HCT116 (cell line): ENCODE measurements around the gene CHSY1. TPM values are rescaled to one million over a fixed set of nuclear protein-coding genes. Genes with fewer than 3 reads are reported as not detected.

Experiments
- ATAC-seq: fragments of 200-7000 bp; cut with Tn5 transposase; 2 replicates; pipeline ENCODE4 v1.9.1; 2020; ENCODE audit warnings: mild to moderate bottlenecking, moderate library complexity
- BruUV-seq: library from RNA; stranded (reverse); fragments of 400-500 nt; replicated peaks from 2 replicates; lab custom pipeline; 2021; lab: Mats Ljungman, UMichigan
- CTCF ChIA-PET: fragments of 300-600 bp; sonication (Branson Sonifier 250); formaldehyde crosslinking; loops from one replicate; lab custom pipeline; 2021; ENCODE audit warnings: antibody characterized with exemption; lab: Charles Lee
- POLR2A ChIA-PET: fragments of 300-600, 350-600 bp; sonication (Branson Sonifier 250); formaldehyde crosslinking; loops from one replicate; lab custom pipeline; 2021; ENCODE audit warnings: antibody characterized with exemption; lab: Charles Lee
- RAD21 ChIA-PET, 2 experiments: fragments of 300-600 bp; sonication (Branson Sonifier 250); formaldehyde crosslinking; loops; one replicate each; lab custom pipeline; 2023; ENCODE audit warnings: low total read pairs in 2 of 2; ENCODE audit not compliant: uncharacterized antibody in 2 of 2, unreplicated experiment in 2 of 2, low non-redundant PET in 1 of 2; lab: Charles Lee
- DNase-seq: peaks from one replicate; pipeline ENCODE4 v3.0.0-alpha.2; 2010; ENCODE audit warnings: low read depth, low spot score
- H2AFZ ChIP-seq: fragments of 200-600 bp; shearing (Covaris generic), sonication (generic); 2 replicates; pipeline ENCODE4 v1.6.1; 2017; ENCODE audit warnings: low read depth, mixed run types, mixed read lengths, antibody characterized with exemption, low read length; ENCODE audit not compliant: poor library complexity, severe bottlenecking
- H3K27ac ChIP-seq: 2 replicates; pipeline ENCODE4 v1.5.1; 2012; ENCODE audit warnings: low read depth, low read length
- H3K27me3 ChIP-seq: fragments of 200-600 bp; sonication (generic); 2 replicates; pipeline ENCODE4 v1.6.1; 2016; ENCODE audit warnings: mixed run types, low read length, mixed read lengths; ENCODE audit not compliant: insufficient read depth
- H3K36me3 ChIP-seq, 2 experiments: fragments of 200-500 bp in 1 of 2; fragments of 200-600 bp in 1 of 2; sonication (Bioruptor generic) in 1 of 2; sonication (generic) in 1 of 2; 2 replicates each; pipeline versions ENCODE4 v1.5.1 to v1.6.1; 2014 to 2016; ENCODE audit warnings: low read length in 2 of 2, inconsistent platforms in 1 of 2, mixed read lengths in 1 of 2, mixed run types in 1 of 2; ENCODE audit not compliant: insufficient read depth in 2 of 2, control insufficient read depth in 1 of 2
- H3K4me1 ChIP-seq, 2 experiments: fragments of 200-600 bp in 1 of 2; sonication (generic) in 1 of 2; 2 replicates each; pipeline versions ENCODE4 v1.5.1 to v1.6.1; 2012 to 2017; ENCODE audit warnings: low read length in 2 of 2, inconsistent platforms in 1 of 2, mild to moderate bottlenecking in 1 of 2, mixed read lengths in 1 of 2, mixed run types in 1 of 2, moderate library complexity in 1 of 2; ENCODE audit not compliant: insufficient read depth in 2 of 2, control insufficient read depth in 1 of 2
- H3K4me2 ChIP-seq: fragments of 200-600 bp; sonication (generic); 2 replicates; pipeline ENCODE4 v1.6.1; 2017; ENCODE audit warnings: mixed run types, low read length, mixed read lengths
- H3K4me3 ChIP-seq, 2 experiments: fragments of 200-600 bp in 1 of 2; sonication (generic) in 1 of 2; replicated peaks in 1 of 2; 2 replicates each; pipeline ENCODE4 v1.5.1; 2011 to 2016; ENCODE audit warnings: low read length in 2 of 2, control low read depth in 1 of 2, low read depth in 1 of 2, mild to moderate bottlenecking in 1 of 2, mixed read lengths in 1 of 2, mixed run types in 1 of 2
- H3K79me2 ChIP-seq: fragments of 200-600 bp; sonication (generic); 2 replicates; pipeline ENCODE4 v1.6.1; 2017; ENCODE audit warnings: mild to moderate bottlenecking, mixed run types, low read length, moderate library complexity, mixed read lengths; ENCODE audit not compliant: insufficient read depth
- H3K9ac ChIP-seq: fragments of 200-600 bp; sonication (generic); 2 replicates; pipeline ENCODE4 v1.6.1; 2016; ENCODE audit warnings: low read length, mixed read lengths
- H3K9me2 ChIP-seq: fragments of 200-600 bp; sonication (generic), shearing (Covaris generic); 2 replicates; pipeline ENCODE4 v1.6.1; 2017; ENCODE audit warnings: mixed run types, mild to moderate bottlenecking, moderate library complexity; ENCODE audit not compliant: insufficient read depth
- H3K9me3 ChIP-seq, 2 experiments: fragments of 200-500 bp in 1 of 2; fragments of 200-600 bp in 1 of 2; sonication (Bioruptor generic) in 1 of 2; sonication (generic) in 1 of 2; 2 replicates each; pipeline ENCODE4 v1.6.1; 2014 to 2017; ENCODE audit warnings: low read length in 2 of 2, mixed read lengths in 2 of 2, inconsistent platforms in 1 of 2, low read depth in 1 of 2, mild to moderate bottlenecking in 1 of 2, mixed run types in 1 of 2, moderate library complexity in 1 of 2; ENCODE audit not compliant: control insufficient read depth in 1 of 2, insufficient read depth in 1 of 2
- H4K20me1 ChIP-seq: fragments of 200-600 bp; sonication (generic), shearing (Covaris generic); 2 replicates; pipeline ENCODE4 v1.6.1; 2017; ENCODE audit warnings: mixed run types, mild to moderate bottlenecking, moderate library complexity; ENCODE audit not compliant: insufficient read depth
- CEBPB ChIP-seq: IDR thresholded peaks from 2 replicates; pipeline ENCODE4 v1.6.1; 2012; ENCODE audit warnings: low read depth
- EGR1 ChIP-seq: IDR thresholded peaks from 2 replicates; pipeline ENCODE4 v1.6.1; 2012; ENCODE audit warnings: low read depth
- ELF1 ChIP-seq: IDR thresholded peaks from 2 replicates; pipeline ENCODE4 v1.6.1; 2012; ENCODE audit warnings: low read depth, borderline replicate concordance
- FOSL1 ChIP-seq: IDR thresholded peaks from 2 replicates; pipeline ENCODE4 v1.6.1; 2012; ENCODE audit warnings: low read depth
- POLR2AphosphoS5 ChIP-seq: IDR thresholded peaks from 2 replicates; pipeline ENCODE4 v1.6.1; 2011; ENCODE audit warnings: mild to moderate bottlenecking, low read depth, low read length, moderate library complexity
- TCF7L2 ChIP-seq: IDR thresholded peaks from 2 replicates; pipeline ENCODE4 v1.7.0; 2011; ENCODE audit warnings: borderline replicate concordance, inconsistent platforms; ENCODE audit not compliant: insufficient read depth, insufficient read length; ENCODE audit errors: extremely low read depth
- ZFX ChIP-seq: fragments of 450-650 bp; IDR thresholded peaks from 2 replicates; pipeline ENCODE4 v1.6.1; 2017
- intact Hi-C: fragments of 100-400 bp; cut with micrococcal nuclease; formaldehyde crosslinking; loops from 2 replicates; pipeline ENCODE4 v1.10.0; 2022
- total RNA-seq: library from RNA; stranded (reverse); gene quantifications from one replicate; pipeline ENCODE4 v1.2.1, GENCODE V29; 2021; ENCODE audit not compliant: unreplicated experiment
- TF ChIP-seq, protein P1 (sequence below), 3 experiments: fragments of 200-600 bp in 1 of 3; sonication (generic) in 1 of 3; IDR thresholded peaks in 2 of 3; conservative IDR thresholded peaks in 1 of 3; 2 replicates each; pipeline ENCODE4 v1.5.1; 2012 to 2017; ENCODE audit warnings: low read depth in 2 of 3, low read length in 2 of 3, antibody characterized with exemption in 1 of 3, borderline replicate concordance in 1 of 3, control low read depth in 1 of 3, mild to moderate bottlenecking in 1 of 3, mixed read lengths in 1 of 3, mixed run types in 1 of 3, moderate library complexity in 1 of 3; ENCODE audit not compliant: insufficient read depth in 1 of 3

The CHSY1 gene
- total RNA-seq, 1 experiment from 2014 or later = 25.4 TPM

DNA sequence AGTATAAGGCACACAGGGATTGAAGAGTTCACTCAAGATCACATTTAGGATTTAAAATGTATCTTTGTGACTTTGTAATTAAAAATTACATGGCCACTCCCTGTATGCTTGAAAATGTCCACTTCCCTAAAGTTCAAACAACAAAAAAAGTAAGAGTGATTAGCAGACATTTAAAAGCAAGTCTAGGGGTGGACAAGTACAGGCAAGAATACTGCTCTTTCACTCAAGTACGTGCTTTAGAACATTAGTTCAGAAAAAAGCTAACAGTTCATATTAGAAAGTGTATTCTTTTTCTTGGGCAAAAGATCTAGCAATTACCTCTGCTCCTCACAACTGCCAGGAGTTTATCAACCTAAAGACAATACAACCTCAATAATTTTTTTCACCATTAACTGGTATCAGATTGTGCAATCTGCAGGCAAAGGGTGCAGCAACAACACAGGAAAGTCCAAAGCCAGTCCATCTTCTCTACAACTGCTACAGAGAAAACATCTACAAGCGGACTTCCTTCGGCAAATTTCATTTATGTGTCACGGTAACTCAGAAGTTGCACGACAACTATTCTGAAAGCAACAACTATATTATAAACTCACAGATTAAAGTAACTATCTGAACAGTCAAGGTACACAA is 18.1 kb downstream of the CHSY1 start:
- no TSS peak for BruUV-seq
- TF ChIP-seq FOSL1 = no peak
- TF ChIP-seq, protein P1, sequence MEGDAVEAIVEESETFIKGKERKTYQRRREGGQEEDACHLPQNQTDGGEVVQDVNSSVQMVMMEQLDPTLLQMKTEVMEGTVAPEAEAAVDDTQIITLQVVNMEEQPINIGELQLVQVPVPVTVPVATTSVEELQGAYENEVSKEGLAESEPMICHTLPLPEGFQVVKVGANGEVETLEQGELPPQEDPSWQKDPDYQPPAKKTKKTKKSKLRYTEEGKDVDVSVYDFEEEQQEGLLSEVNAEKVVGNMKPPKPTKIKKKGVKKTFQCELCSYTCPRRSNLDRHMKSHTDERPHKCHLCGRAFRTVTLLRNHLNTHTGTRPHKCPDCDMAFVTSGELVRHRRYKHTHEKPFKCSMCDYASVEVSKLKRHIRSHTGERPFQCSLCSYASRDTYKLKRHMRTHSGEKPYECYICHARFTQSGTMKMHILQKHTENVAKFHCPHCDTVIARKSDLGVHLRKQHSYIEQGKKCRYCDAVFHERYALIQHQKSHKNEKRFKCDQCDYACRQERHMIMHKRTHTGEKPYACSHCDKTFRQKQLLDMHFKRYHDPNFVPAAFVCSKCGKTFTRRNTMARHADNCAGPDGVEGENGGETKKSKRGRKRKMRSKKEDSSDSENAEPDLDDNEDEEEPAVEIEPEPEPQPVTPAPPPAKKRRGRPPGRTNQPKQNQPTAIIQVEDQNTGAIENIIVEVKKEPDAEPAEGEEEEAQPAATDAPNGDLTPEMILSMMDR (IDR thresholded peaks at IDR 0.05 in 2 of 3, conservative IDR thresholded peaks at IDR 0.05 in 1 of 3; ENCODE audit: borderline replicate concordance in 1 of 3, insufficient read depth in 1 of 3, low read depth in 2 of 3, low read length in 2 of 3) = no peak
- no peak for TF ChIP-seq POLR2AphosphoS5
- no peak for TF ChIP-seq ELF1
- TF ChIP-seq EGR1 = no peak
- TF ChIP-seq, all 23 proteins: peak for 0
- H3K9me3 ChIP-seq = no peaks in the 10 kb centered on the region
- peaks cover 13% of the 10 kb centered on the region; the same call in 1 of the 2 replicates for H4K20me1 ChIP-seq
- no peak overlapping the region for H3K27ac ChIP-seq
- H3K4me3 ChIP-seq = no peak overlapping the region
- H3K36me3 ChIP-seq = peaks cover 10 to 12% of the 10 kb centered on the region in 2 experiments; a peak in 3 of 4 replicates
- POLR2A ChIA-PET = no interaction called here
- H2AFZ ChIP-seq = no peak overlapping the region
- CTCF ChIA-PET = no interaction called here
- no peak for DNase-seq
- no peak overlapping the region for H3K9ac ChIP-seq
- no peaks in the 10 kb centered on the region; the same call in 1 of the 2 replicates for H3K9me2 ChIP-seq
- peaks cover 96% of the 10 kb centered on the region for H3K79me2 ChIP-seq
- H3K27me3 ChIP-seq = no peaks in the 10 kb centered on the region
- no peaks in the 10 kb centered on the region for H3K4me1 ChIP-seq
- intact Hi-C loops = no loop called here
- RAD21 ChIA-PET = no interaction called here
- no peak for ATAC-seq
- H3K4me2 ChIP-seq = no peak overlapping the region

- CTCF ChIA-PET = no interaction called here
- H3K4me3 ChIP-seq = no peak overlapping the region
- H3K4me2 ChIP-seq = no peak overlapping the region
- H3K27me3 ChIP-seq = no peaks in the 10 kb centered on the region
- H3K4me1 ChIP-seq = no peaks in the 10 kb centered on the region
- H3K9me3 ChIP-seq = no peaks in the 10 kb centered on the region
- BruUV-seq = no TSS peak
- ATAC-seq = no peak
- RAD21 ChIA-PET = no interaction called here
- H3K36me3 ChIP-seq = peaks cover 10 to 12% of the 10 kb centered on the region in 2 experiments; a peak in 3 of 4 replicates
- peaks cover 96% of the 10 kb centered on the region for H3K79me2 ChIP-seq
- TF ChIP-seq FOSL1 (no peak), ELF1 (no peak), CEBPB (no peak), TCF7L2 (no peak), ZFX (no peak)
- H3K9me2 ChIP-seq = no peaks in the 10 kb centered on the region
- no peak overlapping the region for H3K27ac ChIP-seq
- intact Hi-C loops = no loop called here
- peaks cover 5% of the 10 kb centered on the region; the same call in 1 of the 2 replicates for H4K20me1 ChIP-seq
- no peak overlapping the region for H3K9ac ChIP-seq
- DNase-seq = no peak
- no peak overlapping the region for H2AFZ ChIP-seq
- POLR2A ChIA-PET = no interaction called here
Measured at GRCh38 chr15:101232677-101233076, 19.2 kb downstream of the CHSY1 start.
